ENCODE measurements around the gene SH2D2A.

Gene SH2D2A

DNA sequence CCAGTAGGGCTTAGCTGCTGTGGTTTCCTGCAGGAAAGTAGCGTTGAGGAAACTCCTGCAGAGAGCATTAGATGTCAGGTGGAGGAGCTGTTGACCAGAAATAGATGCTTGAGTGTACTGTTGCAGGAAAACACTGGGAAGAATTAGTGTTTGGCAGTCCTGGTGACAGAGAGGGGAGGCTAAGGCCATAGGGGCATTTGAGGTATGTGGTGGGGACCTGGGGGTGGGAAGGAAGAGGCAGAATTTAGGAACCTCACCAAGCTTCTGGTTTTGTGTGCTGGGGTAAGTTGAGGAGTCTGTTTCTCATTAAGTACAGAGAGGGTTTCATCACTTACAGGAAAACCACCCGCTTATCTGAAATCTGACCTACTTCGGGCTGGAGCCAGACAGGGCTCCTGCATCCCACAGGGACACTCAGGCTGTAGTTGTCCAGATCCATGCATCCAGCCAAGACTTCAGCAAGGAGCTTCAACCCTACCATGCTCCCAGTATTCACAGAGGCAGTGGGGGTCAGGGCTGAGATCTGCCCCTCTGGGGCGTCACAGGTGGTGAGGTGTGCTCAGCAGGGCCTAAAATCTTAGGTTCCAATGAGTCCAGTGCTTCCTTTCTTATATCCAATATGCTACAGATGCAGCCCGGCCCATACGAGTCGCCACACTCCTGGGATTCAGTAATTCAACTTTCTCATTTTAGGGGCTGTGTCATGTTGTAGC lies 15.1 kb downstream of the SH2D2A start:
- no peak for DNase-seq

GRCh38 chr1:156797212-156797871 lies 19.3 kb downstream of the SH2D2A start:
- peak; percentile 11 to 66 for DNase-seq

DNA sequence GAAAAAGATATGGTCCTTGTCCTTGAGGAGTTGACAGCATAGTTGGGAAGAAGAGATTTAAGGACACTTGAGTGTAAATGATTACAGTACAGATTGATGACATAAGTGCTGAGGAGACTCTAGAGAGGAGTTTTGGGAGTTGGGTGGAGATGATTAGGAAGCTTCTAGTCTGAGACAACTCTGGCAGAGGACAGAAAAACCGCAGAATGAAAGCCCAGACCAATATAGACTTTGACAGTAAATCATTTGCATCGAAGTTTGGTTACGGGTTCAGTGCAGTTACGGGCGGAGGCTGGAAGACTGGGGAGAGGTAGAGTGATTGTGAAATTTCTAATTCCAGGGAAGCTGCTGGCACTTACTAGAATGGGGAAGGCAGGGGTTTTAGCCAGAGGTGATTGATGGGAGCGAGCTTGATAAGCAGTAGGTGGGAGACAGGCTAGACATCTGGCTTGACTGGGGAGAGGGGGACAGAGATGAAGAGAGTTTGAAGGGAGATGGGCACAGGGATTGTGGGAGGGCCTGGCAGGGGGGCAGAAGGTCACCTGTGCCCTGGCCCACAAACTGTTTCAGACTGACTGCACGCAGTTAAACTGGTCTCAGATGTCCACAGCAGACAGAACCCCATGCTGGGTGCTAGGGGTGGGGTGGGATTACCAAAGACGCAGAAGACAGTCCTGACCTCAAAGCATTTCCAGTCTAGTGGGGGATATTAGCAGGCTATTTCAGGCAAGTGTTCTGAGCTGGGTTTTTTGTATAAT lies 20.1 kb downstream of the SH2D2A start:
- no peak for DNase-seq

DNA sequence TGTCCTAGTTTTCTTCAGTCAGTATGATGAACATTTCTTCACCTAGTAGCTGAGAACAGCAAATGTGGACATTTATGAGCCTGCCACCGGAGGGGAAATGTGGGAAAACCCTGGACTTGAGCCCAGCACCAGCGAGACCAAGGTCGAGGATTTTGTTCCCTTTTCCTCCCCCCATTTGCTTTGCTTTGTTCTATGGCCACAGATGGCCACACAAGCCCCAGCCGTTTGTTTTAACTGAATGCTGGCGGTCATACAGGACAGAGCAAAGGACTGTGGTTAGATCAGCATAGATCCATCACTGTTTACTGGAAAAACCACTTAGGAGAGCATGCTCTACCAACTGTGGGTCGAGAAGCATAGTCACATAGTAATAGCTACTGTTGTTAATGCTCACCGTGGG lies 20.9 kb downstream of the SH2D2A start:
- DNase-seq, result no peak

- DNase-seq, result no peak
Observed at GRCh38 chr1:156795374-156795733, 21.3 kb downstream of the SH2D2A start.

- no peak for DNase-seq
Observed at GRCh38 chr1:156794506-156795373, 21.9 kb downstream of the SH2D2A start.

GRCh38 chr1:156789621-156790318 lies 26.9 kb downstream of the SH2D2A start:
- DNase-seq, result no peak

DNA sequence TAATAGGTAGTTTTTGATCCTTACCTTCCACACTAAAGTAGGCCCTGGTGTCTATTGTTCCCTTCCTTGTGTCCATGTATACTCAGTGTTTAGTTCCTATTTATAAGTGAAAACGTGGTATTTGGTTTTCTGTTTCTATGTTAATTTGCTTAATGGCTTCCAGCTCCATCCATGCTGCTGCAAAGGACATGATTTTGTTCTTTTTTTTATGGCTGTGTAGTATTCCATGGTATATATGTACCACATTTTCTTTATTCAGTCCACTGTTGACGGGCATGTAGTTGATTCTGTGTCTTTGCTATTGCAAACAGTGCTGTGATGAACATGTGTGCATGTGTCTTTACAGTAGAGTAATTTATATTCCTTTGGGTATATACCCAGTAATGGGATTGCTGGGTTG lies 28.5 kb downstream of the SH2D2A start:
- no peak for DNase-seq

DNA sequence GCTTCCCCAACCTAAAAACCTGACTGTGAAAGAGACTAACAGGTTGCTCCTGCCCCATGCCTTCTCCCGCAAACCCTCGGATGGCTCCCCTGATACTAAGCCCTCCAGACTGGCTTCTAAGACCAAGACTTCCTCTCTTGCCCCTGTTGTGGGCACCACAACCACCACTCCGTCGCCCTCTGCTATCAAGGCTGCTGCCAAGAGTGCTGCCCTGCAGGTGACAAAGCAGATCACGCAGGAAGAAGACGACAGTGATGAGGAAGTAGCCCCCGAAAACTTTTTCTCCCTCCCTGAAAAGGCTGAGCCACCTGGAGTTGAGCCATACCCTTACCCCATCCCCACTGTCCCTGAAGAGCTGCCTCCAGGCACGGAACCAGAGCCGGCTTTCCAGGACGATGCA lies 30.0 kb downstream of the SH2D2A start:
- DNase-seq, result no peak

DNA sequence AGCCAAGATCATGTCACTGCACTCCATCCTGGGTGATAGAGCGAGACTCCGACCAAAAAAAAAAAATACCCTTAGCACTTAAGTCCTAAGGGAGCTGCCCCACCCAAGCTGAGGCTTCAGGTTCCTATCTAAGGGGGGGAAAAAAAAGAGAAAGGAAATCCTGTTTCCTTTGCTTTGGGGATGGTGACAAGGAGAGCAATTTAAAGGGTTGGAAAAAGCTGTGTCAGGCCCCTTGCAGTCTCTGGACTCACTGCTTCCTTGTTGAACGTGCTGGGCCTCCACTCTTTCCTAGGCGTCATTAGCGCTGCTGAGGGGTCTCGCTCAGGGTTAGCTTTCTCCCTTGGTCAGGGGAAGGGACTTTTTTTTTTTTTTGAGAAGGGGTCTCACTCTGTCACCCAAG lies 31.2 kb downstream of the SH2D2A start:
- DNase-seq, result no peak

DNA sequence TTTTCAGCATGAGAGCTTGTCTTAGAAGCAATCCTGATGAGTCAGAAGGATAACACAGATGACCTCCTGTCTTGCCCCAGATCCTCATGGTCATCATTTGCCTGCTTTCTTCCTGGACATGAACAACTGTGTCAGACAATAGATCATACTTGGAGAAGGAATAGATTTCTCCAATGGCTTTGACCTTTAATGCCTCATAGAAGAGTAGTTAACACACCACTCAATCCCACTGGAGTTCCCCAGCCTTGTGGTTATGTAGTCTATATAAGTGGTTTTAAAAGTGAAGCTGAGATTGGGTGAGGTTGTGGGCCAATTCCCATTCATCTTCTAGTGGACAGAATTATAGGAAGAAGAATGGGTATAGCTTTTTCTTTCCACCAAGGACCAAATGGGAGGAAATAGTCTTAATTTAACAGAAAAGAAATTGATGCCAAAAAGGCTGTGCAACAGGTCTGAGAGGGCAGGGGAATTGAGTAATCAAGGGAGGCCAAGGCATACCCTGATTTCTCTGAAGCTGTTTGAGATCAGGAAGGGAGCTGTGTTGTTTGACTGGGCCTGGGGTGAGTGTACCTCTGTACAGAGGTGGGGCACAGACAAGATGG lies 35.0 kb downstream of the SH2D2A start:
- peak in 1 of 2 donors; percentile 55 for DNase-seq

DNA sequence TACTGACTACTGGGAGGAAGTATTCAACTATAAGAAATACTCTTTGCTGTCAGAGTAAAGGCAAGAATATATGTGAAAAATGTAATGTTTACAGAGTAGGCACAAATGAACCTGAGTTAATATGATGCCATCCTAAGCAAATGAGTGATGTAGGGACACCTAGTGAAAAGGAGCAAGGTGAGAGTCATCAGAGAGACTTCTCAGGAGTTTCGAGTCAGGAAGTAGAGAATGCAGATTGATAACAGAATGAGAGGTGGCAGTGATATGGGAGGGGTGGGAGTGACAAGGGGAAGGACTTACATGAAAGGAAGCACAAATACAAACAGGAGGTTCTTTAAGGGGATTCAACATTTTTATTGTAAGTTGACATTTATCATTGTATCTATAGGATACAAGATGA lies 39.1 kb downstream of the SH2D2A start:
- no peak for DNase-seq

DNA sequence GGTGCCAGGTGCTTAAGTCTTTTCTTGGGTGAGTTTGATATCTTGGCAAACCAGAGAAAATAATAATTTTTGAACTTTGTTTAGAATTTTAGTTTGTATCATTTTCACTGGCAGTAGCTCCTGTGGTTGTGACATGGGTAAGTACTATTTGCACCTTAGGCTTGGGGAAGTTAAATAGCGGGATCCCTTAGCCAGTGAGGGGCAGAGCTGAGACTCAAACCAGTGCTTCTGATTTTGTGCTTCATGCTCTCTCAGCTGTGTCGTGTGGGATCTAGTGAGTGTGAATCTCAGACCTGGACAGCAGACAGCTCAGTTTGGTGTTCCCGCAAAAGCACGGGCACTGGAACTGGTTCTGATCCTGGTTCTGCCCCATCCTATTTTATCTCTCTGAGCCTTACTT lies 39.7 kb downstream of the SH2D2A start:
- no peak for DNase-seq

- DNase-seq, result no peak
Observed at GRCh38 chr1:156775799-156776198, 40.8 kb downstream of the SH2D2A start.

GRCh38 chr1:156773607-156774006 lies 43.0 kb downstream of the SH2D2A start:
- DNase-seq, result no peak

DNA sequence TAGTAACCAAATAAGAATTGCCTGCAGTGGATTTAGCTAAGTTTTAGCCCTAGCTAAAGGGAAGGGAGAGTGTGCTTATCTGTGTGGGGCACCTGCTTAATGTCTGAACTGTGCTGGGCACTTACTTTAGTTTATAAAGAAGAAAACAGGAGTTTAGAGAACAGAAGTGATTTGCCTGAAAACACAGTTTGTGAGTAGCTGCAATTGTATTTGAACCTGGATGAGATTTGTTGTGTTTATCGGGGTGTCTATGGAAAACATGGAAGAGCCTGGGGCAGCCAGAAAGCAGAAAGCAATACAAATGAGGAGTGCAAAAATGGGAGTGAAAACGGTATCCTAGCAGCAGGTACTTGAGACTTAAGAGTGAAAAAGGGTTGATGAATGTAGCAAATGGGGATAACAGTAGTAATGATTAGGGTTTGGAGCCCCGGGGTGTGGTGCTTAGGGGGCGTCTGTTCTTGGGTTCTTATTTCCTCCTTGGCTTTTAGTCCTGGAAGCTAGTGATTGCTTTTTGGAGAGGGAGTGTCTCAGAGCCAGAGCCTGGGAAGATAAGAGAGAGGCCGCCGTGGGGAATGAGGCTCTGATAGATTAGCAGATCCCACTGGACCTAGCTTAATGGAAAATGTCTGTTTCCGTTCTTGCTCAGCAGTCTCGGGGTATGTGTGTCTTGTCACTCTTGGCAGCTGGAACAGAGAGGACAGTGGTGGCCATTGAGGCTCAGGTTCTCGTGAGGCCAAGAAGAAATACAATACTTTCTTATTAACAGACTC lies 43.7 kb downstream of the SH2D2A start:
- no peak for DNase-seq

DNA sequence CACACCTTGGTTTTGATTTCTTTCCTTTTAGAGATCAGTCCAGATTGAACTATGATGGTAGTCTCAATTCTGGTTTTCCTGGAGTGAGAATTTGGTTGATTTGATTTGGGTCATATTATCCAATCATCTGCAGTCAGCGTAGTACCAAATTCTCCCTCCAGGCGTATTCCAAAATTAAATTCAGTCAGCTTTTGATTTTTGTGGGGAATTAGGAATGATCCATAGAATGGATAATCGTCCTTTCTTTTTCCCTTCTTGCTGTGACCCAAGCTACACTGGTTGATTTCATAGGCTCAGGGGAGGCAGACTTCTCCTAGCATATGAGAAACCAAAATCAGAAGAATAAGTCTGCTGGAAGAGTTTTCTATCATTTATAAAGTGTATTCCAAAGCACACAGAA lies 44.4 kb downstream of the SH2D2A start:
- no peak for DNase-seq

GRCh38 chr1:156768610-156769295 lies 47.9 kb downstream of the SH2D2A start:
- DNase-seq, result no peak

DNA sequence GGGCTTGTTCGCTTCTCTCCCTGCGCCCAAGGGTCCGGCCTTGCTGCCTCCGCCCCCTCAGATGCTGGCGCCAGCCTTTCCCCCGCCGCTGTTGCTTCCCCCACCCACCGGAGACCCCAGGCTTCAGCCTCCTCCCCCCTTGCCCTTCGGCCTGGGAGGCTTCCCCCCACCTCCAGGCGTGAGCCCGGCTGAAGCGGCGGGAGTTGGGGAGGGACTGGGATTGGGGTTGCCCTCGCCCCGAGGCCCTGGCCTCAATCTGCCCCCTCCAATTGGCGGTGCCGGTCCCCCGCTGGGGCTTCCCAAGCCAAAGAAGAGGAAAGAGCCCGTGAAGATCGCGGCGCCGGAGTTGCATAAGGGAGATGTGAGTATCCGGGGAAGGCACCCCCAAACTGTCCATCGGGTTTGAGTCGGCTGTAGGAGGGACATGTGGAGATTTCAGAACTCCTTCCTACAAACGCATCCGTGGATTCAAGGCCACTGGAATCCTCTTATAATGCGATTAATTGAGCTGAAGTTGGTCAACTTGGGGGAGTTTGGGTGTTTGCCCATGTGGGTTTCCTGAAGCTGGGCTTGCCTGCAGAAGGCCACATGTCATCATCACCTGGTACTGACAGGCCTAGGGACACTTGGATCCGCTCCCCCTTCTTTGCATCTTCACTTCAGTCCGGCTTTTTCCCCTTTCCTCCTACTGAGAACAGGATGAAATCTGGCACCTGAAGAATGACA lies 48.6 kb downstream of the SH2D2A start:
- peak; percentile 74 to 92 for DNase-seq

All from inflammatory macrophage treated with lipopolysaccharide for 1 hour (primary cell).